H1 (cell line): ENCODE data around the gene TNNT3. TPM values are rescaled to one million over a fixed set of nuclear protein-coding genes. Genes with fewer than 3 reads are reported as not detected.

Experiments
- EZH2 ChIP-seq: fragments of 200-600 bp; sonication (generic); IDR thresholded peaks from 2 replicates; pipeline ENCODE4 v1.7.1; 2012; ENCODE audit warnings: low read depth, mild to moderate bottlenecking, moderate library complexity, low read length, inconsistent platforms; ENCODE audit not compliant: severe bottlenecking
- POLR2AphosphoS5 ChIP-seq: IDR thresholded peaks from 2 replicates; pipeline ENCODE4 v1.6.1; 2011; ENCODE audit warnings: low read depth, low read length
- SIX5 ChIP-seq: IDR thresholded peaks from 2 replicates; pipeline ENCODE4 v1.6.1; 2011; ENCODE audit warnings: mild to moderate bottlenecking, low read depth, low read length
- polyA plus RNA-seq, 7 experiments: library from polyadenylated mRNA; depleted of rRNA in 3 of 7; stranded (reverse) in 5 of 7; unstranded in 2 of 7; fragments of >200 nt in 5 of 7; fragments of 200-250 nt in 2 of 7; gene quantifications; 1 replicate in 5 of 7; 2 replicates in 1 of 7; 4 replicates in 1 of 7; pipeline versions ENCODE4 v1.2.1 to v1.2.3, GENCODE V29; 2011 to 2013; ENCODE audit warnings: missing spikeins in 2 of 7, mixed read lengths in 2 of 7
- total RNA-seq: library from RNA; stranded (reverse); fragmentation: NEBNext Ultra II Directional; extraction: Animal tissue kit (Norgen Biotek cat#: 25700); gene quantifications from 2 replicates; pipeline ENCODE4 v1.2.1, GENCODE V29; 2021

The TNNT3 gene
- total and polyA plus RNA-seq, 2 of the 8 experiments (the other 6 are each of a cell fraction or from before 2014, with no cell fraction given), result not detected

DNA sequence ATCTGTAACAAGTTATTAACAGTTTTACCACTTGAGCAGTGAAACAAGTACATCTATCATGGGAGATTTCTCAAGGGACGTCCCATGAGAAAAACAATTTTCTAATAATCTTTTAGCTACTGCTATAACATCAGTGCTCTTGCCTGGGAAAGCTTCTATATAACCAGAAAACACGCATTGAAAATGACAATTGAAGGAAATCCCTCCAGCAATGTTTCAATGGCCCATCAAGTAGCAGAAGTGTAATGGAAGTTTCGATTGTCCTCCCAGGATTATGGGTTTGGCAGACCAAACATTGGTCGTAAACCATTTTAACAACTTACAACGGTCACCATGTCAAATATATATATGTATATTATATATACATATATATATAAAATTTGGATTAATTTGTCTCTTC, 19.8 kb upstream of the TNNT3 start (continued):
- TF ChIP-seq POLR2AphosphoS5 (no peak), EZH2 (no peak), SIX5 (no peak)
